Ovary (tissue), 9 donors: ENCODE data around the gene CACNA1D. TPM values are rescaled to one million over a fixed set of nuclear protein-coding genes. Genes with fewer than 3 reads are reported as not detected.

ENCODE experiments used
- DNase-seq, 5 donors: peaks; one replicate each; pipeline ENCODE4 v3.0.0-alpha.2; 2019 to 2020
- H3K27ac ChIP-seq, 2 donors: fragments of 200-600 bp; one replicate each; pipeline versions ENCODE4 v1.5.1 to v1.8.0; 2019 to 2022
- H3K27me3 ChIP-seq: fragments of 200-600 bp; one replicate; pipeline ENCODE4 v1.8.0; 2022
- H3K36me3 ChIP-seq: fragments of 200-600 bp; sonication (generic); one replicate; pipeline ENCODE4 v1.5.1; 2019
- H3K4me1 ChIP-seq: one replicate; pipeline ENCODE4 v1.8.1; 2013; ENCODE audit warnings: mild to moderate bottlenecking, moderate library complexity; ENCODE audit not compliant: insufficient read depth
- H3K4me3 ChIP-seq: fragments of 200-600 bp; sonication (generic); one replicate; pipeline ENCODE4 v1.5.1; 2017
- H3K9me3 ChIP-seq, 2 donors: fragments of 200-600 bp in 1 of 2; sonication (generic) in 1 of 2; one replicate each; pipeline versions ENCODE4 v1.5.1 to v1.8.1; 2013 to 2019; ENCODE audit warnings: mild to moderate bottlenecking in 1 of 2, moderate library complexity in 1 of 2
- EP300 ChIP-seq: sonication (generic); formaldehyde crosslinking; IDR thresholded peaks from one replicate; pipeline ENCODE4 v1.6.1; 2017; ENCODE audit warnings: antibody characterized with exemption
- POLR2A ChIP-seq: fragments of 450-650 bp; IDR thresholded peaks from one replicate; pipeline ENCODE4 v1.6.1; 2017; ENCODE audit warnings: antibody characterized with exemption, mild to moderate bottlenecking, moderate library complexity
- WGBS, 3 donors: extraction: QIAGEN DNeasy Blood & Tissue Kit in 1 of 3; methylation state at CpG; one replicate each; pipeline versions ENCODE4 v1.1.5 to v1.1.7; 2013 to 2017; 5-methylcytosine and 5-hydroxymethylcytosine counted together
- intact Hi-C, 4 donors: fragments of 100-400 bp; cut with DNase I; formaldehyde crosslinking; loops; one replicate each; pipeline versions ENCODE4 v1.11.0 to v1.15.1; 2022 to 2023
- polyA plus RNA-seq, 2 donors: library from polyadenylated mRNA; stranded (reverse); fragments of 200-250 nt in 1 of 2; fragments of 350-450 nt in 1 of 2; fragmentation: Illumina TruSeq in 1 of 2; extraction: RNeasy Lipid Tissue Mini Kit (QIAGEN cat#74804) in 1 of 2; gene quantifications; one replicate each; pipeline ENCODE4 v1.2.3, GENCODE V29; 2013 to 2014
- total RNA-seq, 7 donors: library from RNA; depleted of rRNA in 2 of 7; stranded (reverse); fragments of >200 nt in 2 of 7; fragmentation: NEBNext Ultra II Directional in 3 of 7; extraction: Animal tissue kit (Norgen Biotek cat#: 25700) in 3 of 7; gene quantifications; one replicate each; pipeline versions ENCODE4 v1.1.0 to v1.2.4, GENCODE V29; 2016 to 2023
- TF ChIP-seq, protein P1 (sequence below), 3 donors: fragments of 450-650 bp in 2 of 3; fragments of 200-600 bp in 1 of 3; IDR thresholded peaks; one replicate each; pipeline versions ENCODE4 v1.5.1 to v1.8.0; 2016 to 2022; ENCODE audit warnings: antibody characterized with exemption in 3 of 3, mild to moderate bottlenecking in 1 of 3
- donor health status: DM: no; HTN: no; CAD: no; lungs with moderate emphysema.
- donor health status: DM: no; HTN: no; CAD: no.
- donor health status: Bipolar disorder and iron deficiency.
- donor health status: DM: yes; HTN: yes; CAD: no.
- donor health status: DM: no; HTN: no; CAD: no.
- donor health status: DM: yes; HTN: yes; CAD: no.

Gene CACNA1D
- total and polyA plus RNA-seq, 9 donors = 0.23 to 9.3 (median 5.1) TPM

DNA sequence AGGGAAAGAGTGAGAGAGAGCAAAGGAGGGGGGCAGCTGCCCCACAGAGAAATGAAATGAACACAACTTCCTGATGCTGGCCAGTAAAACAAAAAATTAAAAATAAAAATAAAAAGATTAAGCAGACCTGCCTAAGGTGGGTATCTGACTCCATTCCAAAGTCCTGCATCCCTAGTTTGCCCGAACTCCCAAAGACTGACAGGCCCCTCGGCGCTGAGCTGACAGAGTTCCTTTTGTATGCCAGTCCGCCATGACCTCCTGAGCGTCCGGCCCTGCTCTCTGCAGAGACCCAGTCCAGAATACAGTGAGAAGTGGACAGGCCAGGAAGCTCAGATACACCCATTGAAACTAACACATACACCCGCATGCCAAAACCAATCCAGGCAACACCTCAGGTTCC lies 296.9 kb downstream of the CACNA1D start:
- H3K27ac ChIP-seq = no peak overlapping the region
- no peaks in the 10 kb centered on the region for H3K36me3 ChIP-seq
- no peaks in the 10 kb centered on the region for H3K4me1 ChIP-seq
- no peaks in the 10 kb centered on the region for H3K27me3 ChIP-seq
- TF ChIP-seq POLR2A (no peak), EP300 (no peak)
- TF ChIP-seq, protein P1, sequence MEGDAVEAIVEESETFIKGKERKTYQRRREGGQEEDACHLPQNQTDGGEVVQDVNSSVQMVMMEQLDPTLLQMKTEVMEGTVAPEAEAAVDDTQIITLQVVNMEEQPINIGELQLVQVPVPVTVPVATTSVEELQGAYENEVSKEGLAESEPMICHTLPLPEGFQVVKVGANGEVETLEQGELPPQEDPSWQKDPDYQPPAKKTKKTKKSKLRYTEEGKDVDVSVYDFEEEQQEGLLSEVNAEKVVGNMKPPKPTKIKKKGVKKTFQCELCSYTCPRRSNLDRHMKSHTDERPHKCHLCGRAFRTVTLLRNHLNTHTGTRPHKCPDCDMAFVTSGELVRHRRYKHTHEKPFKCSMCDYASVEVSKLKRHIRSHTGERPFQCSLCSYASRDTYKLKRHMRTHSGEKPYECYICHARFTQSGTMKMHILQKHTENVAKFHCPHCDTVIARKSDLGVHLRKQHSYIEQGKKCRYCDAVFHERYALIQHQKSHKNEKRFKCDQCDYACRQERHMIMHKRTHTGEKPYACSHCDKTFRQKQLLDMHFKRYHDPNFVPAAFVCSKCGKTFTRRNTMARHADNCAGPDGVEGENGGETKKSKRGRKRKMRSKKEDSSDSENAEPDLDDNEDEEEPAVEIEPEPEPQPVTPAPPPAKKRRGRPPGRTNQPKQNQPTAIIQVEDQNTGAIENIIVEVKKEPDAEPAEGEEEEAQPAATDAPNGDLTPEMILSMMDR (IDR thresholded peaks at IDR 0.05) = no peak
- intact Hi-C loops = no loop called here
- DNase-seq = no peak
- no peaks in the 10 kb centered on the region for H3K9me3 ChIP-seq
- WGBS, 3 donors = 86 to 87% (median 87%) methylated on average over 7 of the region's 7 CpGs
- no peak overlapping the region for H3K4me3 ChIP-seq

DNA sequence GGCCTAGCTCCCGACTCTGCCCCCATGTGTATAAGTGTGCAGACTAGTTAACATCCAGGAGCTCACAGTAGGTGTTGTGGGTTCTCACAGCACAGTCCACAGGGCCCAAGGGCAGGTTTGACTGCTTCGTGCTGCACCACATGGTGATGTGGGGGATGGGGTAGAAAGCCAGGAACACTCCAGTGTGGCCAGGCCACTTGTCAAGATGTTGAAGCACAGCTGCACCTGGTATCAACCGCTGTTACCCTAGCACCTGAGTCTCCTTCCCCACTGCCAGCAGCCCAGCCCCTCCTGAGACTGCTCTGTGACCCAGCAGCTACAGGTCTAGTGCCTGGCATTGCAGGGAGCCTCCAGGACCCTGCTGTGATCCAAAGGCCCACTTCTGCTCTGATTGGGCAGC lies 298.5 kb downstream of the CACNA1D start:
- Histone ChIP-seq H3K4me1 (no peaks in the 10 kb centered on the region), H3K4me3 (no peak overlapping the region), H3K27me3 (no peaks in the 10 kb centered on the region), H3K9me3 (no peaks in the 10 kb centered on the region), H3K27ac (no peak overlapping the region), H3K36me3 (no peaks in the 10 kb centered on the region)
- intact Hi-C loops = no loop called here
- 84 to 100% (median 91%) methylated on average over 3 of the region's 3 CpGs for WGBS, 3 donors
- no peak for DNase-seq
- TF ChIP-seq, protein P1 (IDR thresholded peaks at IDR 0.05) = no peak
- no peak for TF ChIP-seq POLR2A
- TF ChIP-seq EP300 = no peak

DNA sequence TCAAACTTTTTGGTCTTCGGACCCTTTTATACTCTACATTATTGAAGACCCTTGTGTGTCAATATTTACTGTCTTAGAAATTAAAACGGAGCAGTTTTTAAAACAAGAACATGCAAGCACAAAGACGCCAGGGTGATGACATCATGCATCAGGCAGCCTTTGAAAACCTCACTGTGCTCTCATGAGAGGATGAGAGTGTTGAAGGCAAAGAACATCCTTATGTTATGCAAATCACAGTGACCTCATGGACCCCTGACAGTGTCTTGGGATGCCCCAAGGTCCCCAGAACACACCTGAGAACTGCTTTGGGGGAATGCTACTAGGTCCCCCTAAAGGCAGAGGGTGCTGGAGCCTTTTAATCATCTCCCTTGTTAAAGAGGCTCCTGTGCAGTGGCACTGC lies 300.2 kb downstream of the CACNA1D start:
- H3K4me1 ChIP-seq = no peaks in the 10 kb centered on the region
- H3K4me3 ChIP-seq = no peak overlapping the region
- no peaks in the 10 kb centered on the region for H3K9me3 ChIP-seq
- H3K36me3 ChIP-seq = no peaks in the 10 kb centered on the region
- H3K27ac ChIP-seq = no peak overlapping the region
- 50 to 59% (median 56%) methylated on average over 3 of the region's 3 CpGs for WGBS, 3 donors
- intact Hi-C loops = no loop called here
- DNase-seq = no peak
- TF ChIP-seq, protein P1 (IDR thresholded peaks at IDR 0.05) = no peak
- no peak for TF ChIP-seq POLR2A
- TF ChIP-seq EP300 = no peak
- H3K27me3 ChIP-seq = no peaks in the 10 kb centered on the region

DNA sequence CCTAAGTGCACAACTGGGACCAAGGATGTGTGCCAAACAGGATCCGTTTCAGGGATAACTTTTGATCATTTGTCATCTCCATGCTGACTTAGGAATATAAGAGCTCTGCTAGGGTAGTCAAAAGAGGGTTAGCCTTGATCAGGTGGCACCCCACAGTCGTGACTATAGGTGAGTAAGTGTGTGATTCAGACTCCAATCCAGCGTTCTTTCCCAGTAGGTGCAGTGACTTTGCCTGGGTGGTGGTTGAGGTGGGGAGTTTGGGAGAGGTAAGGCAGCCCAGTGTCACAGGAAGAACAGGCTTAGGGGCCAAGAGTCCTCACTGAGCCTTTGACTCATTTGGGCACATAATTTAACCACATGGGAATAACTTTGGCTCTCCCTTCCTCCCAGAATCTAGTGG lies 300.8 kb downstream of the CACNA1D start:
- 65 to 74% (median 73%) methylated on average over 3 of the region's 3 CpGs for WGBS, 3 donors
- no peaks in the 10 kb centered on the region for H3K9me3 ChIP-seq
- H3K36me3 ChIP-seq = no peaks in the 10 kb centered on the region
- H3K27me3 ChIP-seq = no peaks in the 10 kb centered on the region
- no peak overlapping the region for H3K27ac ChIP-seq
- TF ChIP-seq, protein P1 (IDR thresholded peaks at IDR 0.05) = no peak
- TF ChIP-seq POLR2A (no peak), EP300 (no peak)
- H3K4me1 ChIP-seq = no peaks in the 10 kb centered on the region
- intact Hi-C loops = no loop called here
- DNase-seq = no peak
- no peak overlapping the region for H3K4me3 ChIP-seq
